ENCODE data around the gene CD86. TPM values are rescaled to one million over a fixed set of nuclear protein-coding genes. Genes with fewer than 3 reads are reported as not detected.

The CD86 gene
- total and polyA plus RNA-seq, 4 donors = 1.7 to 4.0 (median 2.6) TPM

DNA sequence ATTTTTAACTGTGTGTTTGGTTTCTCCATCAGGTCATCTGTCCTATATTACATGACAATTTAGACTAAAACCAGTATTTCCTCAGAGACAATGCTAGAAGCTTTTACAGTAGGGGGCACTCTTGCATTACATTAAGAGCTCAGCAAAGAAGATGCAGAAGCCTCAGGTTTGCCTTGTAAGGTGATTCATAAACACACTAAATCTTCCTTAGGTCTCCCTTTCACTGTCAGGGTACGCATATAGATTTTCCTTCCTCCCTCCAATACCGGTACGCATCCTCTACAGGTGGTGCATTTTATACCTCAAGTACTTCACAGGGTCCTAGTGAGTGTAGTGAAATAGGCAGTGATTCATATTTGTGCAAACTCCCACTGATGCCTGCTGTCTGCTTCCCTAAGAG lies 46.5 kb downstream of the CD86 start:
- H3K27ac ChIP-seq (ENCODE audit: low read depth in 1 of 2, low read length in 2 of 2) = no peak overlapping the region
- H3K36me3 ChIP-seq (ENCODE audit: control insufficient read depth in 4 of 4, insufficient read depth in 3 of 4, low read depth in 1 of 4, low read length in 3 of 4) = no peaks in the 10 kb centered on the region
- H3K4me1 ChIP-seq (ENCODE audit: control insufficient read depth in 4 of 4, insufficient read depth in 4 of 4, low read length in 3 of 4) = no peaks in the 10 kb centered on the region
- H3K9me3 ChIP-seq (ENCODE audit: control insufficient read depth in 4 of 4, low read length in 3 of 4) = no peaks in the 10 kb centered on the region
- H3K4me3 ChIP-seq (ENCODE audit: low read depth in 1 of 3, low read length in 3 of 3) = no peak overlapping the region
- no peak for DNase-seq (ENCODE audit: low spot score)
- 63% methylated on average over 3 of the region's 3 CpGs for WGBS
- H3K27me3 ChIP-seq (ENCODE audit: control insufficient read depth in 4 of 4, insufficient read depth in 4 of 4, low read length in 3 of 4) = no peaks in the 10 kb centered on the region
- TF ChIP-seq, protein P1, sequence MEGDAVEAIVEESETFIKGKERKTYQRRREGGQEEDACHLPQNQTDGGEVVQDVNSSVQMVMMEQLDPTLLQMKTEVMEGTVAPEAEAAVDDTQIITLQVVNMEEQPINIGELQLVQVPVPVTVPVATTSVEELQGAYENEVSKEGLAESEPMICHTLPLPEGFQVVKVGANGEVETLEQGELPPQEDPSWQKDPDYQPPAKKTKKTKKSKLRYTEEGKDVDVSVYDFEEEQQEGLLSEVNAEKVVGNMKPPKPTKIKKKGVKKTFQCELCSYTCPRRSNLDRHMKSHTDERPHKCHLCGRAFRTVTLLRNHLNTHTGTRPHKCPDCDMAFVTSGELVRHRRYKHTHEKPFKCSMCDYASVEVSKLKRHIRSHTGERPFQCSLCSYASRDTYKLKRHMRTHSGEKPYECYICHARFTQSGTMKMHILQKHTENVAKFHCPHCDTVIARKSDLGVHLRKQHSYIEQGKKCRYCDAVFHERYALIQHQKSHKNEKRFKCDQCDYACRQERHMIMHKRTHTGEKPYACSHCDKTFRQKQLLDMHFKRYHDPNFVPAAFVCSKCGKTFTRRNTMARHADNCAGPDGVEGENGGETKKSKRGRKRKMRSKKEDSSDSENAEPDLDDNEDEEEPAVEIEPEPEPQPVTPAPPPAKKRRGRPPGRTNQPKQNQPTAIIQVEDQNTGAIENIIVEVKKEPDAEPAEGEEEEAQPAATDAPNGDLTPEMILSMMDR (IDR thresholded peaks at IDR 0.05; ENCODE audit: low read depth, low read length, missing input control) = peak; percentile 55
- TF ChIP-seq RAD21 (IDR thresholded peaks at IDR 0.05) (peak; percentile 83 to 87), ZBTB33 (IDR thresholded peaks at IDR 0.05) (no peak), MAX (IDR thresholded peaks at IDR 0.05) (no peak), ATF3 (IDR thresholded peaks at IDR 0.05) (no peak), TAF1 (conservative IDR thresholded peaks at IDR 0.05) (no peak)
- TF ChIP-seq, protein P2, sequence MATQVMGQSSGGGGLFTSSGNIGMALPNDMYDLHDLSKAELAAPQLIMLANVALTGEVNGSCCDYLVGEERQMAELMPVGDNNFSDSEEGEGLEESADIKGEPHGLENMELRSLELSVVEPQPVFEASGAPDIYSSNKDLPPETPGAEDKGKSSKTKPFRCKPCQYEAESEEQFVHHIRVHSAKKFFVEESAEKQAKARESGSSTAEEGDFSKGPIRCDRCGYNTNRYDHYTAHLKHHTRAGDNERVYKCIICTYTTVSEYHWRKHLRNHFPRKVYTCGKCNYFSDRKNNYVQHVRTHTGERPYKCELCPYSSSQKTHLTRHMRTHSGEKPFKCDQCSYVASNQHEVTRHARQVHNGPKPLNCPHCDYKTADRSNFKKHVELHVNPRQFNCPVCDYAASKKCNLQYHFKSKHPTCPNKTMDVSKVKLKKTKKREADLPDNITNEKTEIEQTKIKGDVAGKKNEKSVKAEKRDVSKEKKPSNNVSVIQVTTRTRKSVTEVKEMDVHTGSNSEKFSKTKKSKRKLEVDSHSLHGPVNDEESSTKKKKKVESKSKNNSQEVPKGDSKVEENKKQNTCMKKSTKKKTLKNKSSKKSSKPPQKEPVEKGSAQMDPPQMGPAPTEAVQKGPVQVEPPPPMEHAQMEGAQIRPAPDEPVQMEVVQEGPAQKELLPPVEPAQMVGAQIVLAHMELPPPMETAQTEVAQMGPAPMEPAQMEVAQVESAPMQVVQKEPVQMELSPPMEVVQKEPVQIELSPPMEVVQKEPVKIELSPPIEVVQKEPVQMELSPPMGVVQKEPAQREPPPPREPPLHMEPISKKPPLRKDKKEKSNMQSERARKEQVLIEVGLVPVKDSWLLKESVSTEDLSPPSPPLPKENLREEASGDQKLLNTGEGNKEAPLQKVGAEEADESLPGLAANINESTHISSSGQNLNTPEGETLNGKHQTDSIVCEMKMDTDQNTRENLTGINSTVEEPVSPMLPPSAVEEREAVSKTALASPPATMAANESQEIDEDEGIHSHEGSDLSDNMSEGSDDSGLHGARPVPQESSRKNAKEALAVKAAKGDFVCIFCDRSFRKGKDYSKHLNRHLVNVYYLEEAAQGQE (IDR thresholded peaks at IDR 0.05) = no peak
- H3K9ac ChIP-seq (ENCODE audit: low read depth in 1 of 2, low read length in 2 of 2) = no peak overlapping the region

- Histone ChIP-seq H3K36me3 (ENCODE audit: control insufficient read depth in 4 of 4, insufficient read depth in 3 of 4, low read depth in 1 of 4, low read length in 3 of 4) (no peaks in the 10 kb centered on the region), H3K27me3 (ENCODE audit: control insufficient read depth in 4 of 4, insufficient read depth in 4 of 4, low read length in 3 of 4) (no peaks in the 10 kb centered on the region), H3K9ac (ENCODE audit: low read depth in 1 of 2, low read length in 2 of 2) (no peak overlapping the region), H3K4me3 (ENCODE audit: low read depth in 1 of 3, low read length in 3 of 3) (no peak overlapping the region), H3K4me1 (ENCODE audit: control insufficient read depth in 4 of 4, insufficient read depth in 4 of 4, low read length in 3 of 4) (no peaks in the 10 kb centered on the region), H3K27ac (ENCODE audit: low read depth in 1 of 2, low read length in 2 of 2) (no peak overlapping the region), H3K9me3 (ENCODE audit: control insufficient read depth in 4 of 4, low read length in 3 of 4) (no peaks in the 10 kb centered on the region)
- DNase-seq (ENCODE audit: low spot score) = no peak
- WGBS = 82% methylated on average over 4 of the region's 4 CpGs
- TF ChIP-seq ZBTB33 (IDR thresholded peaks at IDR 0.05) = no peak
These were observed 47.2 kb downstream of the CD86 start for GRCh38 chr3:122102191-122102935.

Measured in liver (tissue), 9 donors.